GM21786 (cell line): ENCODE measurements around the gene ANO10.
A peak's percentile ranks its signal among the peaks of the same experiment; 100 is the strongest.
"Not testable (repeated sequence)": the region's sequence is repeated elsewhere in the genome, so short reads cannot be mapped to it uniquely, and the experiment has no call there.

Source experiments
- ATAC-seq: cut with Tn5 transposase; IDR thresholded peaks from one replicate; pipeline ENCODE4 v1.9.1; 2021; ENCODE audit not compliant: unreplicated experiment

Gene ANO10

DNA sequence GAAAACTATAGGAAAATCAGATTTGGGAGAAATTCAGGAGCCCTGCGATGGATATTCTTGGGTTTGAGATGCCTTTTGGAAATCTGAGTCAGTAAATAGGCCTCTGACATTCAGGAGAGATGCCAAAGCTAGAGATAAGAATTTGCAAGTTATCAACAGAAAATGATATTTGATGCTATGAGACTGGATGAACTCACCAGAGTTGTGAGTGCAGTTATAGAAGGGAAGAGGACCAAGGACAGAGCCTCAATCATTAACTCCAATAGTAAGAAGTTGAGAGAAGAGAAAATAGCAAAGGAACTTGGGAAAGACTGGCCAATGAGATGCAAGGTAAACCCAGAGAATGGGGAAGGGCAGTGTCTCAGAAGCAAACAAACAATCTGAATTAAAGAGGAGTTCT is 7.9 kb upstream of the ANO10 start:
- no peak for ATAC-seq

DNA sequence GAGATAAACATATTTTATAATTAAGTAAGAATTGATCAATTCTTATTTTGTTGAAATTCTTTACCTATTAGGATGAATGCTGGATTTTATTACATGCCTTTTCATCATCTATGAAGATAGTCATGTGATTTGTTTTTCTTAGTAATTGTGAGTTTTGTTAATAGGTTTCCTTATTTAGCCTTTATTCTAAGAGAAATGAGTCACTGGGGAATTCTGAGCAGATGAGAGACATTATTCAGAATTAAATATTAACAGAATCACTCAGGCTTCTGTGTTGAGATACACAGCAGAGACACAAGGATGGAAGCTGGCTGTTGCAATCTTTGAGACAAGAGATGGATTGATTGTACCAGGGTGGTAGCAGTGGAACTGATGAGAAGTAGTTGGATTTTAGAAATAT is 7.4 kb upstream of the ANO10 start:
- ATAC-seq = no peak

- ATAC-seq = no peak
Observed at GRCh38 chr3:43627360-43627759, 5.5 kb upstream of the ANO10 start.

GRCh38 chr3:43624619-43625305 is 3.0 kb upstream of the ANO10 start:
- ATAC-seq = no peak

DNA sequence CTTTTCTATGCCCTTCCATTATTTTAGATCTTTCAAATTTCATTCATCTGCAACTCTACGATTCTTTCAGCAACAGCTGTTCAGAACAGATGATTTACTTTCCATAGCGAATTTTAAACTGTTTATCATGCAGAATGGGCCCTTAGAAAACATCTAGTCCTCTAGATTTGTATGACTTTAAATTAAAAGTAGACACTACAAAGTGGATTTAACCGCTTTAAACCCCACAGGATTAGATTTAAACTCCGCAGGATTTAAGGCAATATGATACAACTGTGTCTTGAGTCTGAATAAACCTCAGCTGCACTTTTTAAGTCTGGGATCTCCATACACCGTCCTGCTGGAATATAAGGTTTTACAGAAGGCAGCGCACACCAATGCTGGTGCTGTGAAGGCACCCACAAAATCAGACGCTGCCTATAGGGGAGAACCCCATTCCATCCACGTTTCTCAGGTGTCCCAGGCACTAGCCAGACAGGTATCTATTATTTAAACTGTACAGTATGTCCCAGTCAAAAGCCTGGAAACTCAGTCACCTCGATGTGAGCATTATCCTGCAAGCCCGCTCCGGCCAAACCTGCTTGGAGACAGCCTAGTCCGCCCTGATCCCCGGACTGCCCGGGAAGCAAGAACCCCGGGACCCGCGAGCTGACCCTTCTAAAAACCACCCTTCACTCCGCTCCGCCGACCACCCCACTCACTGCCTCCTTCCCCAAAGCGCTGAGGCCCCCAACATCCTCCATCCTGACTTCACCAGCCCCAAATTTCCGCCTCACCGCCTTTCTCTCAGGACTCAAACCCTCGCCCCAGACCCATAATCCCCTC is 768 bp downstream of the ANO10 start:
- ATAC-seq = peak; percentile 0

DNA sequence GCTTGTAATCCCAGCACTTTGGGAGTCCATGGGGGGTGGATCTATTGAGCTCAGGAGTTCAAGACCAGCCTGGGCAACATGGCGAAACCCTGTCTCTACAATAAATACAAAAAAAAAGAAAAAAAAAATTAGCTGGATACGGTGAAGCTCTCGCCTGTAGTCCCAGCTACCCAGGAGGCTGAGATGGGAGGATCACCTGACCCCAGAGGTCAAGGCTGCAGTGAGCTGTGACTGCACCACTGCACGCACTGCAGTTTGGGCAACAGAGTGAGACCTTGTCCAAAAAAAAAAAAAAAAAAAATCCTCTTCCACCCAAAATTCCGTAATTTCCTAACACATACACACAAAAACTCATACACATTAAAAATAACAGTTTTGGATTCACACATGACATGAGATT is 2.2 kb downstream of the ANO10 start:
- no peak for ATAC-seq

- no peak for ATAC-seq
Observed at GRCh38 chr3:43618142-43618541, 3.7 kb downstream of the ANO10 start.

GRCh38 chr3:43616034-43616433 is 5.8 kb downstream of the ANO10 start:
- ATAC-seq = no peak

- no peak for ATAC-seq
Observed at GRCh38 chr3:43615133-43615532, 6.7 kb downstream of the ANO10 start.

- ATAC-seq = no peak
Observed at GRCh38 chr3:43613976-43614375, 7.8 kb downstream of the ANO10 start.

- no peak for ATAC-seq
Observed at GRCh38 chr3:43612419-43612818, 9.4 kb downstream of the ANO10 start.

- no peak for ATAC-seq
Observed at GRCh38 chr3:43609406-43609805, 12.4 kb downstream of the ANO10 start.

DNA sequence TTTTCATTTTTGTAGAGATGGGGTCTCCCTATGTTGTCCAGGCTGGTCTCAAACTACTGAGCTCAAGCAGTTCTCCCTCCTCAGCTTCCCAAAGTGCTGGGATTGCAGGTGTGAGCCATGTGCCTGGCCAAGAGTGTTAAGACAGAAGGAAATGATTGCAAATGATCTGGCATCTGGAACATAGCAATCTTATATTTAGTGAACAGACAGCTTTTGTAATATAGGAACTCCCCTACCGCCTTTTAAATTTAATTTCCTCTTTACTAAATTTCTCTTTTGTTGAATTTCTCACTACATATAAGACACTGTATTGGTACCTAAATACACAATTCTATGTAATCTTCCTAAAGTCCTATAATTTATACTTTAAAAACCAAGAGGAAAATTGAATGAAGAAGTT is 13.1 kb downstream of the ANO10 start:
- no peak for ATAC-seq

- ATAC-seq = no peak
Observed at GRCh38 chr3:43606284-43606683, 15.5 kb downstream of the ANO10 start.

GRCh38 chr3:43599959-43600358 is 21.9 kb downstream of the ANO10 start:
- ATAC-seq = not testable (repeated sequence)

DNA sequence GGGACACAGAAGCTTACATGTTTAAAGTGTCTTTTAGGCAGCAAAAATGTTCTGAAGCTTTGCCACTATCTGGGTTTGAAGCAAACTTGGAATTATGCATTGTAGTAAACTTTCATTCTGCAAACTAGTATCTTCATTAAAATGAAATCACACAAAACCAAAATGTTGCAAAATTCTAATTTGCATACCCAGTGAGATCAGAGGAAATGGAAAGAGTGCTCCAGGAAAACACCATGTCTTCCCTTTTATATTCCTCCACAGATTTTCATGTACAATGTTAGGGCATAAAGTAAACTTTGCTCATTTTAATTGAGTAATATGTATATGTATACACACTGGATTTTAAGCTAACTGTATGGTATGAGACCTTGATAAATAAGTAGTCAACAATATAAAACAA is 23.9 kb downstream of the ANO10 start:
- no peak for ATAC-seq

DNA sequence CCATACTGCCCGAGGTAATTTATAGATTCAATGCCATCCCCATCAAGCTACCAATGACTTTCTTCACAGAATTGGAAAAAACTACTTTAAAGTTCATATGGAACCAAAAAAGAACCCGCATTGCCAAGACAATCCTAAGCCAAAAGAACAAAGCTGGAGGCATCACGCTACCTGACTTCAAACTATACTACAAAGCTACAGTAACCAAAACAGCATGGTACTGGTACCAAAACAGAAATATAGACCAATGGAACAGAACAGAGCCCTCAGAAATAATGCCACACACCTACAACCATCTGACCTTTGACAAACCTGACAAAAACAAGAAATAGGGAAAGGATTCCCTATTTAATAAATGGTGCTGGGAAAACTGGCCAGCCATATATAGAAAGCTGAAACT is 25.6 kb downstream of the ANO10 start:
- not testable (repeated sequence) for ATAC-seq

DNA sequence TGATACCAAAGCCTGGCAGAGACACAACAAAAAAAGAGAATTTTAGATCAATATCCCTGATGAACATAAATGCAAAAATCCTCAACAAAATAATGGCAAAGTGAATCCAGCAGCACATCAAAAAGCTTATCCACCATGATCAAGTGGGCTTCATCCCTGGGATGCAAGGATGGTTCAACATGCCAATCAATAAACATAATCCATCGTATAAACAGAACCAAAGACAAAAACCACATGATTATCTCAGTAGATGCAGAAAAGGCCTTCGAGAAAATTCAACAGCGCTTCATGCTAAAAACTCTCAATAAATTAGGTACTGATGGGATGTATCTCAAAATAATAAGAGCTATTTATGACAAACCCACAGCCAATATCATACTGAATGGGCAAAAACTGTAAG is 26.5 kb downstream of the ANO10 start:
- ATAC-seq = not testable (repeated sequence)

DNA sequence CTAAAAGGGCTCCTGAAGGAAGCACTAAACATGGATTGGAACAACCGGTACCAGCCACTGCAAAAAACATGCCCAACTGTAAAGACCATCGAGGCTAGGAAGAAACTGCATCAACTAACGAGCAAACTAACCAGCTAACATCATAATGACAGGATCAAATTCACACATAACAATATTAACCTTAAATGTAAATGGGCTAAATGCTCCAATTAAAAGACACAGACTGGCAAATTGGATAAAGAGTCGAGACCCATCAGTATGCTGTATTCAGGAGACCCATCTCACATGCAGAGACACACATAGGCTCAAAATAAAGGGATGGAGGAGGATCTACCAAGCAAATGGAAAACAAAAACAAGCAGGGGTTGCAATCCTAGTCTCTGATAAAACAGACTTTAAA is 28.2 kb downstream of the ANO10 start:
- not testable (repeated sequence) for ATAC-seq

DNA sequence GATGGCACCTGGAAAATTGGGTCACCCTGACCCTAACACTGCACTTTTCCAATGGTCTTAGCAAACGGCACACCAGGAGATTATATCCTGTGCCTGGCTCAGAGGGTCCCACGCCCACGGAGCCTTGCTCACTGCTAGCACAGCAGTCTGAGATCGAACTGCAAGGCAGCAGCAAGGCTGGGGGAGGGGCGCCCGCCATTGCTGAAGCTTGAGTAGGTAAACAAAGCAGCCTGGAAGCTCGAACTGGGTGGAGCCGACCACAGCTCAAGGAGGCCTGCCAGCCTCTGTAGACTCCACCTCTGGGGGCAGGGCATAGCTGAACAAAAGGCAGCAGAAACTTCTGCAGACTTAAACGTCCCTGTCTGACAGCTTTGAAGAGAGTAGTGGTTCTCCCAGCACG is 29.9 kb downstream of the ANO10 start:
- not testable (repeated sequence) for ATAC-seq

DNA sequence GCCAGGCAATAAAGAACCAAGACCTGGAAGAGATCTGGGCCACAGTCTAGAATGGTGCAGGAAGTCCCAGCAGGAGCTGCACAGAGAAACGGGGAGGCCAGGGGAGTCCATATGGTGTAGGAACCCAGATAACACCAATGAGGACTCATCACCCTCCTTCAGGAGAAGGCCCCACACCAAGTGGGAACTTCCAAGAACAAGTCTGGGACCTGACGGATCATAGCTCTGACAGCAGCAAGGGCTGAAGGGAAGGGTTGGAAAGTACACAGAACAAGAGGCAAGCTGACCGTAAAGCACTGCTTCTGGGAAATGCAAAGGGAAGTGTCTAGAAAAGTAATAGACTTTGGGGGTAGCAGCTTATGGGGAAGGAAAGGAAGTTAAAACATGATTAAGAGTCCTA is 34.5 kb downstream of the ANO10 start:
- ATAC-seq = no peak

DNA sequence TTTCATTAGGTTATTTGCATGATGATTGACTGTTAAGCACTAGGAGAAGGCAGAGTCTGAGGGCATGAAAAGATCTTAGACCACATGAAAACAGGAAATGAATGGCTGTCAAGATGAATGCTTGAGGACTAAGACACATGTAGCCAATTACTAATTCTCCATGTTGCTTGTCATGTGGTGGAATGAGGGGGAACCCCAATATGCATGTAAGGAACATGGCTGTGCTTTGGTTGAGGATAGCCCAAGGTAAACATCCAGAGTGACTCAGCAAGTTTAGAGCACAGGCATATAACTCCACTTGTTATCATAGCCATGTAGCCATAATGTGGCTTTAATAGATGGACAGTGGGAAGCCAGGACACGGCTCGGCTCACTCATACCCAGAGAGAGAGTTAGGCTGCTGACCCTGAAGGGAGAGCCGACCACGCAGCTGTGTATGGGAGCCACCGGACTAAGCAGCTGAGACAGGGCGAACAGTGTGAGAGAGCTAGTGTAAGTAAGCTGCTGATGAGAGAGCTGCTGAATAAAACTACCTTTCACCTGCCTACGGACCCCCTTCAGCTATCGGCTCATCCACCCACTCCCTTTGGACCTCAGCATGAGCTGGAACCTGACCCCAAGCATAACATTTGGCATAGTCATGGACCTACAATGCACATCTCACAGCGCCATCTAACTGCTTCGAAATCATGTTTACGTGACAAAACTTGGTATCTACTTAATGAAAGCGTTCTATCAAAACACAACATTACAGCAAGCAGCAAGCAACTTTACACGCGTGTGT is 37.6 kb downstream of the ANO10 start:
- ATAC-seq = no peak
